Activated CD8-positive, alpha-beta T cell treated with anti-CD3 and anti-CD28 coated beads, Interleukin-2, amount 10 ng/mL, durations not matched to agents 7 days and 5 days (primary cell): ENCODE measurements around the gene FREY1. TPM values are rescaled to one million over a fixed set of nuclear protein-coding genes. Genes with fewer than 3 reads are reported as not detected.

ENCODE experiments used
- ATAC-seq: fragments of 150-1000 bp; cut with Tn5 transposase; one replicate; pipeline ENCODE4 v1.10.0; 2021; ENCODE audit warnings: moderate library complexity
- CTCF ChIA-PET: fragments of 350-600 bp; sonication (Branson Sonifier 250); formaldehyde crosslinking; loops from one replicate; lab custom pipeline; 2021; ENCODE audit warnings: antibody characterized with exemption; lab: Charles Lee
- POLR2A ChIA-PET: fragments of 350-600 bp; sonication (Branson Sonifier 250); formaldehyde crosslinking; loops from one replicate; lab custom pipeline; 2021; ENCODE audit warnings: antibody characterized with exemption; lab: Charles Lee
- DNase-seq: peaks from one replicate; pipeline ENCODE4 v3.0.0-alpha.2; 2020
- H3K27ac Mint-ChIP-seq: one replicate; pipeline ENCODE4 v1.8.0; 2021; ENCODE audit warnings: mild to moderate bottlenecking, mixed read lengths
- H3K27me3 Mint-ChIP-seq: one replicate; pipeline ENCODE4 v1.8.0; 2021; ENCODE audit warnings: low read depth, mixed read lengths
- H3K36me3 Mint-ChIP-seq: one replicate; pipeline ENCODE4 v1.8.0; 2021; ENCODE audit warnings: low read depth, mixed read lengths
- H3K4me1 Mint-ChIP-seq: one replicate; pipeline ENCODE4 v1.8.0; 2021; ENCODE audit warnings: low read depth, mixed read lengths
- H3K4me3 Mint-ChIP-seq: one replicate; pipeline ENCODE4 v1.8.0; 2021; ENCODE audit warnings: mild to moderate bottlenecking, mixed read lengths
- H3K9me3 Mint-ChIP-seq: one replicate; pipeline ENCODE4 v1.8.0; 2022; ENCODE audit warnings: mixed read lengths; ENCODE audit not compliant: insufficient read depth
- total RNA-seq, 2 experiments: library from RNA; stranded (reverse); gene quantifications; one replicate each; pipeline ENCODE4 v1.2.3, GENCODE V29; 2021

Gene FREY1
- total RNA-seq, 2 experiments from 2014 or later: 2.1 TPM

DNA sequence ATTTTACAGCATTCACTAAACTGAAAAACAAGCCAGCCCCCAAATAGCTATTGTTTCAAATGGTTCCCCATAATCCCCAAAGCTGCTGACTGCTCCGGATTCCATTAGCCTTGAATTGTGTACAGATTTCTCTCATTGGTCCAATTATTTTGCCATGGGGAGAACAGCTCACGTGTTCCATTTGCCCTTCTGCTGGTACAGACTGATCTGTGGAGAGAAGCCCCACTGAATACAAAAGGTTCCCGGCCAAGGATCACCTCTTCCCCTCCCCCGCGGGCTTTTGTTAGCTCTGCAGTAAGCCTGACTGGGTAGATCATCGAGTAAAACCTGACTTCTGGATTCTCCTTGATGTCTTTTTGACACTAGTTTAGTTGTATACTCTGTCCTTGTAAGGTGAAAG lies 30.7 kb downstream of the FREY1 start:
- Mint-ChIP-seq H3K27ac (no peak overlapping the region), H3K9me3 (no peaks in the 10 kb centered on the region), H3K4me3 (no peak overlapping the region), H3K27me3 (no peaks in the 10 kb centered on the region), H3K4me1 (no peaks in the 10 kb centered on the region), H3K36me3 (peaks cover 17% of the 10 kb centered on the region)
- POLR2A ChIA-PET: no interaction called here
- no peak for DNase-seq
- no peak for ATAC-seq
- CTCF ChIA-PET: no interaction called here

- Mint-ChIP-seq H3K4me1 (no peaks in the 10 kb centered on the region), H3K9me3 (no peaks in the 10 kb centered on the region), H3K27me3 (no peaks in the 10 kb centered on the region)
These were observed 34.3 kb downstream of the FREY1 start for GRCh38 chr11:45872651-45873356.

DNA sequence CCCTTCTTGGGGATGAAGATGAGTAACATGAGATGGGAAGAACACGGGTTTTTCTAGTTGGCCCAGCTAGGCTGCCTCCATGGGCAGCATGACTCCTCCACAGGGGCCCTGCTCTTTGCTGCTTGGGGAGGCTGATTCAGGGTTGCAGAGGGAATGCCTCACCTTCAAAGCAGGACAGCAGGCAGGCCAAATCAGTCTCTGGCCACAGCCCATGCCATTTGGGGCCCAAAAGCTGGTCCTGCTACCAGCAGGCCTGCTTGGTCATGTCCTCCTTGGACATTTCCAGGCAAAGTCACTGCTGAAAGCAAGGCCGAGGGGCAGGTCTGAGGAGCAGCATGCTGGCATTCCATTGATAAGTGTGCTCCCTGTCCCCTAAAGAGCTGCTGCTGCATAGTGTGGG lies 35.4 kb downstream of the FREY1 start:
- POLR2A ChIA-PET: interaction anchor here (0.6 kb wide), 1 partner anchor 45 kb away, joined by 3 read pairs; no protein-coding TSS in a partner anchor
- H3K36me3 Mint-ChIP-seq: peaks cover 19% of the 10 kb centered on the region
- CTCF ChIA-PET: interaction anchor here (1.2 to 3.4 kb wide), 4 partner anchors 13 to 135 kb away, joined by 3 to 24 read pairs (median 13); partner anchors contain the start of gene PEX16
- no peaks in the 10 kb centered on the region for H3K9me3 Mint-ChIP-seq
- H3K27ac Mint-ChIP-seq: no peak overlapping the region
- H3K4me1 Mint-ChIP-seq: no peaks in the 10 kb centered on the region
- ATAC-seq (no peak), DNase-seq (no peak)
- H3K4me3 Mint-ChIP-seq: no peak overlapping the region
- H3K27me3 Mint-ChIP-seq: no peaks in the 10 kb centered on the region

More at GRCh38 chr11:45872651-45873356, 34.3 kb downstream of the FREY1 start:
- Mint-ChIP-seq H3K4me3 (no peak overlapping the region), H3K36me3 (peaks cover 17% of the 10 kb centered on the region), H3K27ac (no peak overlapping the region)
- ChIA-PET POLR2A (interaction anchor here (0.7 kb wide), 1 partner anchor 37 kb away, joined by 3 read pairs; no protein-coding TSS in a partner anchor), CTCF (interaction anchor here (0.7 to 3.4 kb wide), 10 partner anchors 11 to 134 kb away, joined by 3 to 24 read pairs (median 4); partner anchors contain the start of gene PEX16)
- DNase-seq (peak; percentile 43), ATAC-seq (peak; percentile 82)

GRCh38 chr11:45870706-45871105 lies 36.4 kb downstream of the FREY1 start:
- H3K27me3 Mint-ChIP-seq: no peaks in the 10 kb centered on the region
- ChIA-PET POLR2A (interaction anchor here (1.1 kb wide), 1 partner anchor 47 kb away, joined by 3 read pairs; the partner anchor contains the start of gene PEX16), CTCF (no interaction called here)
- H3K36me3 Mint-ChIP-seq: peaks cover 23% of the 10 kb centered on the region
- no peaks in the 10 kb centered on the region for H3K9me3 Mint-ChIP-seq
- ATAC-seq (no peak), DNase-seq (no peak)
- no peak overlapping the region for H3K4me3 Mint-ChIP-seq
- no peak overlapping the region for H3K27ac Mint-ChIP-seq
- H3K4me1 Mint-ChIP-seq: no peaks in the 10 kb centered on the region

- ATAC-seq (no peak), DNase-seq (no peak)
- no peaks in the 10 kb centered on the region for H3K9me3 Mint-ChIP-seq
- no peaks in the 10 kb centered on the region for H3K4me1 Mint-ChIP-seq
- no peaks in the 10 kb centered on the region for H3K27me3 Mint-ChIP-seq
- ChIA-PET CTCF (no interaction called here), POLR2A (no interaction called here)
- peaks cover 23% of the 10 kb centered on the region for H3K36me3 Mint-ChIP-seq
- no peak overlapping the region for H3K4me3 Mint-ChIP-seq
- H3K27ac Mint-ChIP-seq: no peak overlapping the region
These were observed 37.5 kb downstream of the FREY1 start for GRCh38 chr11:45869551-45869950.

DNA sequence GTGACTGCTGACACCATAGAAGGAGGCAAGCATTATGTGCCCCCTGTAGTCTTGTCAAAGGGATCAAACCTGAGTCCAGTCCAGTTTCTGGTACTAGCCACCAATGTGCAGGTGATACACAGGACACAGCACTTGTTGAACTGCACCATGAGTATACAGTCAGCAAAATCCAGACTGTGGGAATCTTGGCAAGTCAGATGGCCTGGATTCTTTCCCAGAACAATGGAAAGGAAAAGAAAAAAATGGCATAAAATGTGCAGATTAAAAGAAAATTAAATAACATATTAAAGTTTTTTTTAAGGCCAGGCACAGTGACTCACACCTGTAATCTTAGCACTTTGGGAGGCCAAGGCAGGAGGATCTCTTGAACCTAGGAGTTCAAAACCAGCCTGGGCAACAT lies 43.0 kb downstream of the FREY1 start:
- no peak overlapping the region for H3K27ac Mint-ChIP-seq
- H3K4me1 Mint-ChIP-seq: no peaks in the 10 kb centered on the region
- ChIA-PET POLR2A (no interaction called here), CTCF (interaction anchor here (1.2 kb wide), 1 partner anchor 92 kb away, joined by 3 read pairs; no protein-coding TSS in a partner anchor)
- H3K9me3 Mint-ChIP-seq: no peaks in the 10 kb centered on the region
- H3K4me3 Mint-ChIP-seq: no peak overlapping the region
- no peak for DNase-seq
- H3K36me3 Mint-ChIP-seq: peaks cover 29% of the 10 kb centered on the region
- H3K27me3 Mint-ChIP-seq: no peaks in the 10 kb centered on the region
- ATAC-seq: no peak

GRCh38 chr11:45860764-45861510 lies 46.1 kb downstream of the FREY1 start:
- Mint-ChIP-seq H3K9me3 (no peaks in the 10 kb centered on the region), H3K4me1 (no peaks in the 10 kb centered on the region), H3K27ac (no peak overlapping the region), H3K36me3 (peaks cover 38% of the 10 kb centered on the region), H3K4me3 (no peak overlapping the region), H3K27me3 (no peaks in the 10 kb centered on the region)
- CTCF ChIA-PET: interaction anchor here (1.0 to 3.4 kb wide), 3 partner anchors 12 to 417 kb away, joined by 3 to 15 read pairs (median 4); partner anchors contain the start of gene CREB3L1
- DNase-seq (no peak), ATAC-seq (no peak)
- POLR2A ChIA-PET: interaction anchor here (1.1 kb wide), 1 partner anchor 10 kb away, joined by 3 read pairs; no protein-coding TSS in a partner anchor

- no peak overlapping the region for H3K27ac Mint-ChIP-seq
- CTCF ChIA-PET: interaction anchor here (1.4 to 3.4 kb wide), 2 partner anchors 13 to 89 kb away, joined by 4 to 15 read pairs; no protein-coding TSS in a partner anchor
- H3K27me3 Mint-ChIP-seq: no peaks in the 10 kb centered on the region
- H3K4me1 Mint-ChIP-seq: no peaks in the 10 kb centered on the region
- H3K4me3 Mint-ChIP-seq: no peak overlapping the region
- peaks cover 39% of the 10 kb centered on the region for H3K36me3 Mint-ChIP-seq
- no peaks in the 10 kb centered on the region for H3K9me3 Mint-ChIP-seq
- POLR2A ChIA-PET: interaction anchor here (1.1 kb wide), 1 partner anchor 9 kb away, joined by 3 read pairs; no protein-coding TSS in a partner anchor
- ATAC-seq: no peak
- DNase-seq: no peak
These were observed 46.7 kb downstream of the FREY1 start for GRCh38 chr11:45860348-45860747.

GRCh38 chr11:45859661-45860140 lies 47.4 kb downstream of the FREY1 start:
- POLR2A ChIA-PET: interaction anchor here (1.1 kb wide), 1 partner anchor 9 kb away, joined by 3 read pairs; no protein-coding TSS in a partner anchor
- ATAC-seq (no peak), DNase-seq (no peak)
- CTCF ChIA-PET: interaction anchor here (1.4 kb wide), 1 partner anchor 88 kb away, joined by 4 read pairs; no protein-coding TSS in a partner anchor
- Mint-ChIP-seq H3K27ac (no peak overlapping the region), H3K9me3 (no peaks in the 10 kb centered on the region), H3K27me3 (no peaks in the 10 kb centered on the region), H3K4me1 (no peaks in the 10 kb centered on the region), H3K4me3 (no peak overlapping the region), H3K36me3 (peaks cover 39% of the 10 kb centered on the region)

DNA sequence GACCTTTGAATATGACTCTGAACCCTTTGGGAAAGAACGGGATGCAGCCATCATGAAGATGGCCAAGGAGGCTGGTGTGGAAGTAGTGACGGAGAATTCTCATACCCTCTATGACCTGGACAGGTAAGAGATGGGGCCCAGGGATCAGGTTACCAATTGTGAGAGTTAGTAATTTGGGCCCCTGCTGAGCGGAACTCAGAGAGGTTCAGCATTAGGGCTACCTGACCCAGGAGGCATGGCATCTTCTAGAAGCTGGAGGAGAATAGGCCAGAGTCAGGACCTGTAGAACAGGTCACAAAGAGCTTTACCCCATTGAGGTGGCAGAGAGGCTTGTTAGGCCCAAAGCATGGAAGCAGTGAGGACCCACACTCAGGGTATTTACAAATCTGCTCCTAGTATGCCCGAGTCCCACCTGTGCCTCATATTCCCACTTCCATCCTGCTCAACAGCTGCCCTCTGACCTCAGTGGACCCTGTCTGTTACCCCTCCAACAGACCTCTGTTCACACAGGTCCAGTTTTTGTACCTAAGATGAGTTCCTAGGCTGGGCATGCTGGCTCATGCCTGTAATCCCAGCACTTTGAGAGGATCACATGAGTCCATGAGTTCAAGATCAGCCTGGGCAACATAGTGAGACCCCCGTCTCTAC lies 48.2 kb downstream of the FREY1 start:
- Mint-ChIP-seq H3K36me3 (peaks cover 39% of the 10 kb centered on the region), H3K27ac (no peak overlapping the region), H3K4me3 (no peak overlapping the region), H3K9me3 (no peaks in the 10 kb centered on the region), H3K27me3 (no peaks in the 10 kb centered on the region), H3K4me1 (no peaks in the 10 kb centered on the region)
- DNase-seq: no peak
- POLR2A ChIA-PET: no interaction called here
- ATAC-seq: no peak
- CTCF ChIA-PET: interaction anchor here (2.1 kb wide), 1 partner anchor 16 kb away, joined by 8 read pairs; no protein-coding TSS in a partner anchor

DNA sequence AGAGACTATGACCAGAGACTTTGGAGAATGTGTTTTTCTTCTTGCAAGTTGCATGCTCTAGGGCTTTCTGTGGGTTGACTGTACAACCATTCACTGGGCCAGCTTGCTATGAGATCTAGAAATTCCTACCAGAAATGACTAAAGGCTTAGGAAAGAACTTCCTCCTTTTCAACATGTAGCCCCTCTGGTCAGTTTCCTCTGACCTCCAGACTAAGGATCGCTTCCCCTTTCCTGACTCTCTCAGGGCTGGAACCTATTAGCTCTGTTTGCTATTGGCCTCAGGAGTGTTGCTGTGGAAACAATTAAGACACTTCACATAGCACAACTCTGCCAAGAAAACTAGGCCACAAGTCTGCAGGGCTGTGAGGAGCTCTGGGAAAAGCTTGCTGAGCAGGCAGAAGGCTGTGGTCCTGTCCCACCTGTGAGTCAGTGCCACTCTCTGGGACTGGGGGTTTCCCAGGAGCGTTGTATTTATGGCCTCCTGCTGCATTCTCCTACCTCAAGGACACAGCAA lies 49.1 kb downstream of the FREY1 start:
- ATAC-seq (no peak), DNase-seq (no peak)
- Mint-ChIP-seq H3K4me3 (no peak overlapping the region), H3K4me1 (no peaks in the 10 kb centered on the region), H3K27ac (no peak overlapping the region), H3K27me3 (no peaks in the 10 kb centered on the region), H3K9me3 (no peaks in the 10 kb centered on the region), H3K36me3 (peaks cover 35% of the 10 kb centered on the region)
- CTCF ChIA-PET: interaction anchor here (1.4 to 2.1 kb wide), 2 partner anchors 15 kb away, joined by 3 to 8 read pairs; no protein-coding TSS in a partner anchor
- POLR2A ChIA-PET: no interaction called here
